PFSK-1 (cell line): ENCODE data around the gene THSD4.

Source experiments
- FOXP2 ChIP-seq: optimal IDR thresholded peaks from 2 replicates; pipeline ENCODE3; 2011; ENCODE audit warnings: borderline replicate concordance, control low read depth, inconsistent platforms; ENCODE audit not compliant: insufficient read depth; ENCODE audit errors: extremely low read length, extremely low read depth
- POLR2AphosphoS5 ChIP-seq: IDR thresholded peaks from 2 replicates; pipeline ENCODE4 v1.6.1; 2012; ENCODE audit warnings: low read depth, mild to moderate bottlenecking, control low read depth, low read length, moderate library complexity
- SIN3A ChIP-seq: IDR thresholded peaks from 2 replicates; pipeline ENCODE4 v1.6.1; 2012; ENCODE audit warnings: mild to moderate bottlenecking, low read length, moderate library complexity, borderline replicate concordance; ENCODE audit not compliant: insufficient read depth
- TAF1 ChIP-seq: IDR thresholded peaks from 2 replicates; pipeline ENCODE4 v1.6.1; 2012; ENCODE audit warnings: low read length, control low read depth, borderline replicate concordance; ENCODE audit not compliant: insufficient read depth
- TF ChIP-seq, protein P1 (sequence below), 2 experiments: IDR thresholded peaks; 2 replicates each; pipeline versions ENCODE4 v1.6.1 to v1.8.0; 2011 to 2012; ENCODE audit warnings: low read depth in 2 of 2, low read length in 2 of 2, control low read depth in 1 of 2, inconsistent platforms in 1 of 2, mild to moderate bottlenecking in 1 of 2, moderate library complexity in 1 of 2; ENCODE audit not compliant: insufficient read depth in 1 of 2

DNA sequence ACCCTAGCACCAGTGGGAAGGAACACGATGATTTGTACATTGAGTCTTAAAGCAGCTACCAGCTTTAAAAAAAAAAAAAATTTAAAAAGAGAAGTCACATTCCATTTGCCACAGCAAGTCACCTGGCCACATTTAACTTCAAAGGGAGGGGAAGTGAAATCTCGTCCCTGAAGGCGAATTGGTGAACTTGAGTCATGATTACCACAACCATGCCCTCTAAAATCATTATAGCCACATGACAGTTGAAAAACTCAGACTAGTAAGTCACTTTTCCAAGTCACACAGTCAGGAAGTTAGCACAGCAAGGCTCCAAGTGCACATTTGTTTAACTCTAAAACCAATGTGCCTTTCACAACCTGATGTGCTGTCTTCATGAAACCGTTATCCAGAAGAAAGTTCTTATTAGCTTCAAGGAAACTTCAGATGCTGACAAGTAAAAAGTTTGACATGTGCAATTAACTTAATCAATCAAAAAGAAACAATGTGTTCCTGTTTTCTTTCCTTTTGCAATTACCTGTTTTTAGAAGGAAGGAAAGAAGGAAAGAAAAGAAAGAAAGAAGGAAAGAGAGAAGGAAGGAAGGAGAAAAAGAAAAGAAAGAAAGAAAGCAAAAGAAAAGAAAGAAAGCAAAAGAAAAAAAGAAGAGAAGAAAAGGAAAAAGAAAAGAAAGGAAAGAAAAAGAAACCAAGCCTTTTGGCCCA is 8.3 kb upstream of the THSD4 start:
- TF ChIP-seq POLR2AphosphoS5 (no peak), SIN3A (no peak), TAF1 (no peak), FOXP2 (no peak)
- TF ChIP-seq, protein P1, sequence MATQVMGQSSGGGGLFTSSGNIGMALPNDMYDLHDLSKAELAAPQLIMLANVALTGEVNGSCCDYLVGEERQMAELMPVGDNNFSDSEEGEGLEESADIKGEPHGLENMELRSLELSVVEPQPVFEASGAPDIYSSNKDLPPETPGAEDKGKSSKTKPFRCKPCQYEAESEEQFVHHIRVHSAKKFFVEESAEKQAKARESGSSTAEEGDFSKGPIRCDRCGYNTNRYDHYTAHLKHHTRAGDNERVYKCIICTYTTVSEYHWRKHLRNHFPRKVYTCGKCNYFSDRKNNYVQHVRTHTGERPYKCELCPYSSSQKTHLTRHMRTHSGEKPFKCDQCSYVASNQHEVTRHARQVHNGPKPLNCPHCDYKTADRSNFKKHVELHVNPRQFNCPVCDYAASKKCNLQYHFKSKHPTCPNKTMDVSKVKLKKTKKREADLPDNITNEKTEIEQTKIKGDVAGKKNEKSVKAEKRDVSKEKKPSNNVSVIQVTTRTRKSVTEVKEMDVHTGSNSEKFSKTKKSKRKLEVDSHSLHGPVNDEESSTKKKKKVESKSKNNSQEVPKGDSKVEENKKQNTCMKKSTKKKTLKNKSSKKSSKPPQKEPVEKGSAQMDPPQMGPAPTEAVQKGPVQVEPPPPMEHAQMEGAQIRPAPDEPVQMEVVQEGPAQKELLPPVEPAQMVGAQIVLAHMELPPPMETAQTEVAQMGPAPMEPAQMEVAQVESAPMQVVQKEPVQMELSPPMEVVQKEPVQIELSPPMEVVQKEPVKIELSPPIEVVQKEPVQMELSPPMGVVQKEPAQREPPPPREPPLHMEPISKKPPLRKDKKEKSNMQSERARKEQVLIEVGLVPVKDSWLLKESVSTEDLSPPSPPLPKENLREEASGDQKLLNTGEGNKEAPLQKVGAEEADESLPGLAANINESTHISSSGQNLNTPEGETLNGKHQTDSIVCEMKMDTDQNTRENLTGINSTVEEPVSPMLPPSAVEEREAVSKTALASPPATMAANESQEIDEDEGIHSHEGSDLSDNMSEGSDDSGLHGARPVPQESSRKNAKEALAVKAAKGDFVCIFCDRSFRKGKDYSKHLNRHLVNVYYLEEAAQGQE (IDR thresholded peaks at IDR 0.05; ENCODE audit: insufficient read depth in 1 of 2, low read depth in 2 of 2, low read length in 2 of 2) = no peak
